Activated CD4-positive, alpha-beta memory T cell treated with anti-CD3 and anti-CD28 coated beads for 36 hours (primary cell): ENCODE results near the gene TMEM208. TPM values are rescaled to one million over a fixed set of nuclear protein-coding genes. Genes with fewer than 3 reads are reported as not detected.

Experiments
- CTCF ChIA-PET: fragments of 350-600 bp; sonication (Branson Sonifier 250); formaldehyde crosslinking; loops from one replicate; lab custom pipeline; 2021; ENCODE audit warnings: antibody characterized with exemption, inconsistent platforms; lab: Charles Lee
- POLR2A ChIA-PET: fragments of 350-600 bp; sonication (Branson Sonifier 250); formaldehyde crosslinking; loops from one replicate; lab custom pipeline; 2021; ENCODE audit warnings: antibody characterized with exemption; lab: Charles Lee
- DNase-seq: peaks from one replicate; pipeline ENCODE4 v3.0.0-alpha.2; 2020
- H3K27ac Mint-ChIP-seq: one replicate; pipeline ENCODE4 v1.8.0; 2021; ENCODE audit warnings: mixed read lengths
- H3K27me3 Mint-ChIP-seq: one replicate; pipeline ENCODE4 v1.8.0; 2021; ENCODE audit warnings: mixed read lengths
- H3K36me3 Mint-ChIP-seq: one replicate; pipeline ENCODE4 v1.8.0; 2021; ENCODE audit warnings: mixed read lengths
- H3K4me1 Mint-ChIP-seq: one replicate; pipeline ENCODE4 v1.8.0; 2021; ENCODE audit warnings: low read depth, mixed read lengths
- H3K4me3 Mint-ChIP-seq: one replicate; pipeline ENCODE4 v1.8.0; 2021; ENCODE audit warnings: mild to moderate bottlenecking, mixed read lengths
- H3K9me3 Mint-ChIP-seq: one replicate; pipeline ENCODE4 v1.8.0; 2021; ENCODE audit warnings: mixed read lengths
- intact Hi-C: fragments of 100-400 bp; cut with micrococcal nuclease; formaldehyde crosslinking; loops from one replicate; pipeline ENCODE4 v1.15.1; 2023
- microRNA-seq: library from miRNA; unstranded; fragments of <30 nt; microRNA quantifications from one replicate; pipeline ENCODE4 v1.2.0, GENCODE V29; 2022; ENCODE audit warnings: borderline number of aligned reads, borderline microRNAs expressed, borderline replicate concordance
- total RNA-seq, 2 experiments: library from RNA; stranded (reverse); gene quantifications; one replicate each; pipeline ENCODE4 v1.2.3, GENCODE V29; 2021

TMEM208 gene
- total RNA-seq, 2 experiments from 2014 or later: 36.7 to 39.3 TPM

DNA sequence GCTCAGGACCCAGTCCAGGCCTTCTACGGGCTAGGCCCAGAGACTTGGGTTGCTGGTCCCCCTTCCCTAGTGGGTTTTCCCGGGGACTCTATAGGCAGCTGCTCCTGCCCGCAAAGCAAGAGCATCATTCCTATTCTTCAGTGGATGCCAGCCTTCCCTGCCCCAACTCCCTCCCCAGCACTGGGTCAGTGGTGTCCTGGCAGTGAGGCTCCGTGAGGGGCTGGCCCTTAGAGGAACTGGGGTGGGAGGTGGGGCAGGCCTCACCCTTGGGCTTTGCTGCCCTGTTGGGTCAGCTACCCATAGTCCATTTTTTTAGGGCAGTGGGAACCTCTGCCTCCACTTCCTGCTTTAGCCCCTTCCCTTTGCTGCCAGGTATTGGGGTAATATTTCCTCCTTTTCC, 44.5 kb downstream of the TMEM208 start:
- Mint-ChIP-seq H3K9me3 (no peaks in the 10 kb centered on the region), H3K27ac (no peak overlapping the region), H3K27me3 (no peaks in the 10 kb centered on the region), H3K36me3 (peaks cover 3% of the 10 kb centered on the region), H3K4me1 (peaks cover 5% of the 10 kb centered on the region), H3K4me3 (no peak overlapping the region)
- DNase-seq: no peak
- intact Hi-C loops: no loop called here
- ChIA-PET POLR2A (no interaction called here), CTCF (no interaction called here)

DNA sequence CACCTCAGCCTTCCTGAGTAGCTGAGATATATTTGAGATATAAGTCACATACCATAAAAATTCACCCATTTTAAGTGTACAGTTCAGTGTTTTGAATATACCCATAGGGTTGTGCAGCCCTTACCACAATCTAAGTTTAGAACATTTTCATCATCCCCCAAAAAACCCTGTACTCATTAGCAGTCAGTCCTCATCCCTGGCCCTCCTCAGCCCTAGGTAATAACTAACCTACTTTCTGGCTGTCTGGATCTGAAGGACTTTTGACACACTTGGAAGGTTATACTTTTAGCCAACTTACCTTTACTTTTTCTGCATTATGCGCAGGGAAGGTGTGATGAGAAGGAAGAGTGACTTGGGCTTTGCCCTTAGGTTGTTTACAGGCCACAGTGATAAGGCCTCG, 48.4 kb downstream of the TMEM208 start:
- Mint-ChIP-seq H3K27ac (no peak overlapping the region), H3K36me3 (peaks cover 13% of the 10 kb centered on the region), H3K9me3 (no peaks in the 10 kb centered on the region), H3K27me3 (no peaks in the 10 kb centered on the region), H3K4me1 (peaks cover 20% of the 10 kb centered on the region), H3K4me3 (no peak overlapping the region)
- POLR2A ChIA-PET: no interaction called here
- intact Hi-C loops: no loop called here
- DNase-seq: no peak
- CTCF ChIA-PET: no interaction called here

DNA sequence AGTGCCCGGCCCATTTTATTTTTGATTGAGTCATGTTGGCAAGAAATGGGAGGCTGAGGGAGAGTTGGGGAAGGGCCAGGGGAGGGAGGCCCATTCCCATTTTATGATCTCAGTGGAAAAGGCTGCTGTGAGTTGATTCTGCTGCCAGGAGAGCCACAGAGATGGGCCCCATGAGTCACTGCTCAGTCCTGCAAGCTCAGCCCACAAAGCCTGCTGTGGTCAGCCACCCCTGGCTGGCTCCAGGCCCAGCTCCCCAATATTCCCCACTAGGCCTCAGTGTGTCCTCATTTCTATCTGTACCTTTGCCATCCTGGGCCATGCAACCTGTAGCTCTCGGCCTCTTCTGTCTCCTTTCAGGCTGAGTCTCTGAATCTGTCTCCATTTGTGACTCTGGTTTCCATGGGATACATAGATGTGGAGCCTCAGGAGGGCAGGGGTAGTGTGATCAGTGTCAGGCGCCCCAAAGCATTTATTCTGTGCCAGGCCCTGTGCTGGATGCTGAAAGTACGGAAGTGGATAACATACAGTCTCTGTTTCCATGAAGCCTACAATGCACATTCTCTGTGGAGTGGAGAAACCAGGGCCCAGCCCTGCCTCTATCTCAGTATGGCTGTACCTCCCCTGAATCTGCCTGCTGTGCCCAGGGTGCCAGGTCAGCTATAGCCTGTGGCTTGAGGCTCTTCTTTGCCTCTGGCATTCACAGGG, 50.5 kb downstream of the TMEM208 start:
- POLR2A ChIA-PET: interaction anchor here (0.6 to 2.0 kb wide), 5 partner anchors 13 to 34 kb away, joined by 3 to 9 read pairs (median 3); no protein-coding TSS in a partner anchor
- Mint-ChIP-seq H3K27me3 (no peaks in the 10 kb centered on the region), H3K27ac (peak overlapping the region; percentile 78), H3K4me3 (peak overlapping the region; percentile 86), H3K9me3 (no peaks in the 10 kb centered on the region), H3K36me3 (peaks cover 13% of the 10 kb centered on the region), H3K4me1 (peaks cover 20% of the 10 kb centered on the region)
- intact Hi-C loops: no loop called here
- CTCF ChIA-PET: interaction anchor here (0.9 to 2.8 kb wide), 10 partner anchors 17 to 122 kb away, joined by 3 to 15 read pairs (median 4); partner anchors contain the start of genes FHOD1 and SLC9A5
- DNase-seq: peak; percentile 65

DNA sequence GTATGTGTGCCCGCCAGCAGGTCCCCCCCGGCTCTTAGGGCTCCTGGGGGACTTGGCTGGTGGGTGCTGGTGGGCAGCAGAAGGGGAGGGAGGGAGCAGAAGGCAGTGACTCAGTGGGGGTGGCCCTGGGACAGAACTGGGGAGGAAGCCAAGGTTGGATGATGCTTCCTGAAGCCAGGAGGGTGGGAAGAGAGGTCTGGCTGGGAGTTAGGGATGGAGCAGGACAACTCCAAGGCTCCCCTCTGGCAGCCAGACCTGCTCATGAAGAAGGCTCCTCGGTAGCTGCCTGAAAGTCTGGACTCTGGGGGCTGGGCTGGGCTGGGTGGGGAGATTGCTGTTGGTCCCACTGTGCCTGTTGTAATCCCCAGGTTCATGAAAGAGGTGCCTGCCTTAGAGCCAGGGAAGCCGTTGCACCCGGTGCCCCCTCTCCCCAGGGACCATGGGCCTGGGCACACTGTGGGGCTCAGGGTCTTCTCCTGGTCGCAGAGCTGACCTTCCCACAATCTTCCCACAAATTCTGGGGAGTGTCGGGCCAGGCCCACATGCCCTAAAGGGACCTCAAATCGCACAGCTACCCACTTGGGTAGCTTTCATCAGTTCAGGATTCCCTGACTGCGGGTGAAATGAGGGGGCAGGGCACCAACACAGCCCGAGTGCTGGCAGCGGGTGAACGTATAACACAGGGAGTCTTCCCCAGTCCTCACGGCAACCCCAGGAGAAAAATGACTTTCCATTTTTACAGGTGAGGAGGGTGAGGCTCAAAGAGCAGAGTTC, 51.3 kb downstream of the TMEM208 start:
- peak overlapping the region; percentile 86 for H3K4me3 Mint-ChIP-seq
- H3K27me3 Mint-ChIP-seq: no peaks in the 10 kb centered on the region
- H3K36me3 Mint-ChIP-seq: peaks cover 13% of the 10 kb centered on the region
- CTCF ChIA-PET: interaction anchor here (0.6 to 2.8 kb wide), 29 partner anchors 9 to 203 kb away, joined by 3 to 15 read pairs (median 4); partner anchors contain the start of genes ATP6V0D1, FHOD1, SLC9A5 and TMEM208
- peak overlapping the region; percentile 88 for H3K27ac Mint-ChIP-seq
- no peak for DNase-seq
- peaks cover 20% of the 10 kb centered on the region for H3K4me1 Mint-ChIP-seq
- POLR2A ChIA-PET: interaction anchor here (1.0 to 2.0 kb wide), 4 partner anchors 14 to 34 kb away, joined by 4 to 9 read pairs (median 6); no protein-coding TSS in a partner anchor
- H3K9me3 Mint-ChIP-seq: no peaks in the 10 kb centered on the region
- intact Hi-C loops: loop anchor here (2.0 kb wide), 2 partner anchors 31 to 121 kb away; partner anchors contain the start of gene FHOD1

Small RNA genes within 50 kb of the gene (microRNA-seq; reads per million reads assigned to microRNA genes)
- gene MIR328: 52.6 reads per million, percentile 58 among the genes with 10 or more reads in this experiment

Other genes starting within 250 kb of the TMEM208 start
- 10 to 100 TPM; 25.0 to 25.9 TPM for gene CES4A, start 238.5 kb upstream of the TMEM208 start, total RNA-seq
- 100 to 1,000 TPM; 155 to 163 TPM for gene CBFB, start 198.0 kb upstream of the TMEM208 start, total RNA-seq
- gene PHAF1, start 117.2 kb upstream of the TMEM208 start, total RNA-seq: 10 to 100 TPM; 11.4 to 12.3 TPM
- 1 to 10 TPM; 5.1 to 5.6 TPM for gene B3GNT9, start 76.1 kb upstream of the TMEM208 start, total RNA-seq
- gene TRADD, start 67.2 kb upstream of the TMEM208 start, total RNA-seq: 10 to 100 TPM; 41.7 to 43.2 TPM
- gene FBXL8, start 67.2 kb upstream of the TMEM208 start, total RNA-seq: 10 to 100 TPM; 24.1 to 25.7 TPM
- 10 to 100 TPM; 34.8 to 36.1 TPM for gene HSF4, start 62.4 kb upstream of the TMEM208 start, total RNA-seq
- gene NOL3, start 56.6 kb upstream of the TMEM208 start, total RNA-seq: 10 to 100 TPM; 14.8 to 20.1 TPM
- 10 to 100 TPM; 37.3 to 38.3 TPM for gene MATCAP1, start 43.2 kb upstream of the TMEM208 start, total RNA-seq
- not detected for gene EXOC3L1, start 37.0 kb upstream of the TMEM208 start, total RNA-seq
- gene E2F4, start 35.0 kb upstream of the TMEM208 start, total RNA-seq: 10 to 100 TPM; 91.6 to 92.3 TPM
- gene ELMO3, start 28.0 kb upstream of the TMEM208 start, total RNA-seq: 1 to 10 TPM; 5.1 to 5.9 TPM
- 100 to 1,000 TPM in 1 of 2 experiments, 10 to 100 TPM in 1; 96.3 to 111 TPM for gene FHOD1, start 20.4 kb downstream of the TMEM208 start, total RNA-seq
- 1 to 10 TPM; 5.9 to 6.1 TPM for gene SLC9A5, start 21.8 kb downstream of the TMEM208 start, total RNA-seq
- gene PLEKHG4, start 52.4 kb downstream of the TMEM208 start, total RNA-seq: 10 to 100 TPM; 22.7 to 24.6 TPM
- 1 to 10 TPM; 1.2 to 2.5 TPM for gene KCTD19, start 99.6 kb downstream of the TMEM208 start, total RNA-seq
- gene LRRC36, start 99.7 kb downstream of the TMEM208 start, total RNA-seq: under 1 TPM; 0.63 to 1.00 TPM
- gene TPPP3, start 166.4 kb downstream of the TMEM208 start, total RNA-seq: not detected
- under 1 TPM; 0.57 to 0.68 TPM for gene ZDHHC1, start 189.3 kb downstream of the TMEM208 start, total RNA-seq
- gene HSD11B2, start 204.0 kb downstream of the TMEM208 start, total RNA-seq: 1 to 10 TPM in 1 of 2 experiments, under 1 TPM in 1; 0.71 to 1.3 TPM